HUES48 (cell line): Measurements from ENCODE around the gene FBXO8.
A peak's percentile ranks its signal among the peaks of the same experiment; 100 is the strongest.

ENCODE experiments used
- H3K27ac ChIP-seq: one replicate; pipeline ENCODE4 v1.7.0; 2013; ENCODE audit warnings: low read depth, low read length, inconsistent platforms
- H3K27me3 ChIP-seq: 2 replicates; pipeline ENCODE4 v1.6.1; 2013; ENCODE audit warnings: mild to moderate bottlenecking, low read length; ENCODE audit not compliant: control insufficient read depth, insufficient read depth
- H3K36me3 ChIP-seq: 2 replicates; pipeline ENCODE4 v1.6.1; 2013; ENCODE audit warnings: low read length; ENCODE audit not compliant: control insufficient read depth, insufficient read depth
- H3K4me1 ChIP-seq: 2 replicates; pipeline ENCODE4 v1.6.1; 2013; ENCODE audit warnings: mild to moderate bottlenecking, low read length; ENCODE audit not compliant: control insufficient read depth, insufficient read depth
- H3K4me3 ChIP-seq: 2 replicates; pipeline ENCODE4 v1.5.1; 2013; ENCODE audit warnings: mild to moderate bottlenecking, low read depth, low read length
- H3K9ac ChIP-seq: 2 replicates; pipeline ENCODE4 v1.6.1; 2013; ENCODE audit warnings: mild to moderate bottlenecking, low read depth, low read length, moderate library complexity
- H3K9me3 ChIP-seq: 2 replicates; pipeline ENCODE4 v1.6.1; 2013; ENCODE audit warnings: low read length; ENCODE audit not compliant: control insufficient read depth, insufficient read depth

Gene FBXO8

GRCh38 chr4:174217273-174218126 is 66.0 kb downstream of the FBXO8 start:
- no peaks in the 10 kb centered on the region for H3K9me3 ChIP-seq
- H3K4me1 ChIP-seq = peaks cover 42% of the 10 kb centered on the region
- no peak overlapping the region for H3K9ac ChIP-seq
- H3K27ac ChIP-seq = no peak overlapping the region
- H3K4me3 ChIP-seq = peak overlapping the region; percentile 51
- H3K36me3 ChIP-seq = no peaks in the 10 kb centered on the region
- H3K27me3 ChIP-seq = peaks cover 94% of the 10 kb centered on the region

- Histone ChIP-seq H3K9ac (no peak overlapping the region), H3K4me3 (peak overlapping the region; percentile 51; the same call in 1 of the 2 replicates), H3K27ac (no peak overlapping the region), H3K4me1 (peaks cover 44% of the 10 kb centered on the region), H3K9me3 (no peaks in the 10 kb centered on the region), H3K36me3 (no peaks in the 10 kb centered on the region), H3K27me3 (peaks cover 100% of the 10 kb centered on the region)
Observed at GRCh38 chr4:174216799-174217272, 66.6 kb downstream of the FBXO8 start.

GRCh38 chr4:174215961-174216680 is 67.3 kb downstream of the FBXO8 start:
- Histone ChIP-seq H3K9me3 (no peaks in the 10 kb centered on the region), H3K4me1 (peaks cover 51% of the 10 kb centered on the region), H3K9ac (no peak overlapping the region), H3K36me3 (no peaks in the 10 kb centered on the region), H3K4me3 (no peak overlapping the region), H3K27ac (no peak overlapping the region), H3K27me3 (peaks cover 100% of the 10 kb centered on the region)

- Histone ChIP-seq H3K27ac (no peak overlapping the region), H3K4me1 (peaks cover 52% of the 10 kb centered on the region), H3K27me3 (peaks cover 100% of the 10 kb centered on the region), H3K36me3 (no peaks in the 10 kb centered on the region), H3K4me3 (peak overlapping the region; percentile 56), H3K9me3 (no peaks in the 10 kb centered on the region), H3K9ac (no peak overlapping the region)
Observed at GRCh38 chr4:174215057-174215456, 68.4 kb downstream of the FBXO8 start.

GRCh38 chr4:174214101-174214878 is 69.2 kb downstream of the FBXO8 start:
- peak overlapping the region; percentile 56 for H3K4me3 ChIP-seq
- peaks cover 99% of the 10 kb centered on the region for H3K27me3 ChIP-seq
- no peaks in the 10 kb centered on the region for H3K36me3 ChIP-seq
- no peak overlapping the region for H3K9ac ChIP-seq
- H3K4me1 ChIP-seq = peaks cover 52% of the 10 kb centered on the region
- H3K9me3 ChIP-seq = no peaks in the 10 kb centered on the region
- H3K27ac ChIP-seq = no peak overlapping the region

- H3K4me3 ChIP-seq = peak overlapping the region; percentile 56
- H3K9ac ChIP-seq = no peak overlapping the region
- H3K27me3 ChIP-seq = peaks cover 99% of the 10 kb centered on the region
- H3K36me3 ChIP-seq = no peaks in the 10 kb centered on the region
- peaks cover 52% of the 10 kb centered on the region for H3K4me1 ChIP-seq
- H3K9me3 ChIP-seq = no peaks in the 10 kb centered on the region
- H3K27ac ChIP-seq = no peak overlapping the region
Observed at GRCh38 chr4:174213731-174214100, 69.8 kb downstream of the FBXO8 start.

- no peak overlapping the region for H3K4me3 ChIP-seq
- H3K9ac ChIP-seq = no peak overlapping the region
- no peak overlapping the region for H3K27ac ChIP-seq
- peaks cover 36% of the 10 kb centered on the region for H3K4me1 ChIP-seq
- H3K27me3 ChIP-seq = peaks cover 90% of the 10 kb centered on the region
- H3K9me3 ChIP-seq = no peaks in the 10 kb centered on the region
- no peaks in the 10 kb centered on the region for H3K36me3 ChIP-seq
Observed at GRCh38 chr4:174212061-174212460, 71.4 kb downstream of the FBXO8 start.

GRCh38 chr4:174211622-174212044 is 71.8 kb downstream of the FBXO8 start:
- Histone ChIP-seq H3K27ac (no peak overlapping the region), H3K9ac (no peak overlapping the region), H3K4me3 (peak overlapping the region; percentile 41; the same call in 1 of the 2 replicates), H3K4me1 (peaks cover 32% of the 10 kb centered on the region), H3K9me3 (no peaks in the 10 kb centered on the region), H3K27me3 (peaks cover 86% of the 10 kb centered on the region), H3K36me3 (no peaks in the 10 kb centered on the region)

GRCh38 chr4:174210952-174211490 is 72.4 kb downstream of the FBXO8 start:
- H3K4me3 ChIP-seq = no peak overlapping the region; the same call in 1 of the 2 replicates
- no peaks in the 10 kb centered on the region for H3K9me3 ChIP-seq
- peaks cover 80% of the 10 kb centered on the region for H3K27me3 ChIP-seq
- H3K4me1 ChIP-seq = peaks cover 26% of the 10 kb centered on the region
- H3K36me3 ChIP-seq = no peaks in the 10 kb centered on the region
- H3K27ac ChIP-seq = no peak overlapping the region
- H3K9ac ChIP-seq = no peak overlapping the region

GRCh38 chr4:174210354-174210753 is 73.1 kb downstream of the FBXO8 start:
- peaks cover 21% of the 10 kb centered on the region; the same call in 1 of the 2 replicates for H3K4me1 ChIP-seq
- peaks cover 73% of the 10 kb centered on the region for H3K27me3 ChIP-seq
- no peak overlapping the region for H3K27ac ChIP-seq
- no peaks in the 10 kb centered on the region for H3K36me3 ChIP-seq
- no peaks in the 10 kb centered on the region for H3K9me3 ChIP-seq
- no peak overlapping the region for H3K9ac ChIP-seq
- H3K4me3 ChIP-seq = no peak overlapping the region
